Neural cell (in vitro differentiated cells): ENCODE measurements around the gene TMEM176B.

ENCODE experiments used
- CTCF ChIP-seq: fragments of 450-650 bp; IDR thresholded peaks from 2 replicates; pipeline ENCODE4 v1.5.1; 2014; ENCODE audit warnings: antibody characterized with exemption, mild to moderate bottlenecking, moderate library complexity; ENCODE audit not compliant: poor library complexity, severe bottlenecking
- EP300 ChIP-seq: fragments of 450-650 bp; conservative IDR thresholded peaks from 2 replicates; pipeline ENCODE4 v1.6.1; 2014; ENCODE audit warnings: antibody characterized with exemption, mild to moderate bottlenecking, moderate library complexity; ENCODE audit not compliant: poor library complexity, severe bottlenecking
- EZH2 ChIP-seq: fragments of 200-600, 300-800 bp; shearing (Covaris generic), sonication (generic); IDR thresholded peaks from 2 replicates; pipeline ENCODE4 v1.6.1; 2014; ENCODE audit warnings: antibody characterized with exemption, low read length, borderline replicate concordance, mild to moderate bottlenecking; ENCODE audit not compliant: insufficient read depth, poor library complexity, severe bottlenecking
- MXI1 ChIP-seq: fragments of 450-650 bp; conservative IDR thresholded peaks from 2 replicates; pipeline ENCODE4 v1.6.1; 2014; ENCODE audit warnings: antibody characterized with exemption, mild to moderate bottlenecking; ENCODE audit not compliant: poor library complexity, severe bottlenecking
- POLR2AphosphoS5 ChIP-seq: IDR thresholded peaks from 2 replicates; pipeline ENCODE4 v1.6.1; 2012
- RAD21 ChIP-seq: fragments of 450-650 bp; conservative IDR thresholded peaks from 2 replicates; pipeline ENCODE4 v1.6.1; 2014; ENCODE audit warnings: antibody characterized with exemption, mild to moderate bottlenecking, moderate library complexity
- REST ChIP-seq: IDR thresholded peaks from 2 replicates; pipeline ENCODE4 v1.6.1; 2012; ENCODE audit warnings: borderline replicate concordance
- SMC3 ChIP-seq: fragments of 450-650 bp; conservative IDR thresholded peaks from 2 replicates; pipeline ENCODE4 v1.6.1; 2014; ENCODE audit warnings: antibody characterized with exemption, mild to moderate bottlenecking, moderate library complexity; ENCODE audit not compliant: poor library complexity
- TAF1 ChIP-seq: IDR thresholded peaks from 2 replicates; pipeline ENCODE4 v1.6.1; 2012; ENCODE audit warnings: low read depth

DNA sequence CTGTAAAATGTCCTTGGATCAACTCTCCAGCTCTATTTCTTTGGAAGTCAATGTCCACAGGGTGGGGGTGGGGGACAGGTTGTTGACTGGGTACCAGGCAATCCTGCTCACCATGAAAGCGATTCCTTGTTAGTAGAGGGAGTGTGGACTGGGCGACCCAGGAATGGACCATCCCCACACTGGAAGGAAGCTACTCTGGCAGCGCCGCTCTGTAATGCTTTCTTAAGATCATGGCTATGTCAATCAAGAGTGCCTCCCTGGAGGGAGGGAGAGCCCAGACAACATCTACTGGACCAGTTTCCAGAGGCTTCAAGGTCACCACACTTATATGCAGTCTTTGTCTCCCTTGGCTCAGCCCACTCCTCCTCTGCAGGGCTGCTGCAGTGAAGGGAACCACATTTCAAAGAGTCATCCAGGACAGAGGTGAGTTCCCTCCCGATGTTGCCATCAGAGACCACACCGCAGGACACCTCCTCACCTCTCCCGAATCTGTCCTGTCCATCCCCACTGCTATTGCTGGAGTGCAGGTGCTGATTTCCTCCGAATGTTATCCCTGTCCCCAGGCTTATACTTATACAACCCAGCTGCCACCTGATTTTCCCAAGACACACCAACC is 56.0 kb downstream of the TMEM176B start:
- TF ChIP-seq CTCF, result no peak
- TF ChIP-seq TAF1, result no peak
- TF ChIP-seq MXI1, result no peak
- TF ChIP-seq EP300, result no peak
- TF ChIP-seq REST, result no peak
- TF ChIP-seq POLR2AphosphoS5, result no peak
- TF ChIP-seq RAD21, result no peak
- TF ChIP-seq EZH2, result no peak
- TF ChIP-seq SMC3, result no peak
